Measurements from ENCODE around the gene VPS13D. TPM values are rescaled to one million over a fixed set of nuclear protein-coding genes. Genes with fewer than 3 reads are reported as not detected.

VPS13D gene
- total and polyA plus RNA-seq, 10 of the 15 experiments (the other 5 are each of a cell fraction or from before 2014, with no cell fraction given) = 1.4 to 16.9 (median 8.5) TPM

DNA sequence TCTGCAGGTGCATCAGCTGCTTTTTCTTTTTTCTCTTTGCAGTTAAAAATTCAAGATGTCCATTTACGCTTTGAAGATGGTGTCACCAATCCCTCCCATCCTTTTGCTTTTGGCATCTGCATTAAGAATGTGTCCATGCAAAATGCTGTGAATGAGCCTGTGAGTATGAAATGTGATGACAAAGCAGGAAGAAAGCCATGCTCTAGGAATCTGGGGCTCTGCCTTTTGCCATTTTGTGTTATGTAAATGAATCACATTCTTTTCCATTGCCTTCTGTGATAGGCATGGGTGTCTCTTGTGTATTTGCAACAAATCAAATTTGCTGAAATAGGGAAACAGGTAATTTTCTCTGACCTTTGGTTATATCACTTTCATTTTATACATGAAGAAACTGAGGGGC is 19.4 kb downstream of the VPS13D start (continued):
- TF ChIP-seq, protein P1, sequence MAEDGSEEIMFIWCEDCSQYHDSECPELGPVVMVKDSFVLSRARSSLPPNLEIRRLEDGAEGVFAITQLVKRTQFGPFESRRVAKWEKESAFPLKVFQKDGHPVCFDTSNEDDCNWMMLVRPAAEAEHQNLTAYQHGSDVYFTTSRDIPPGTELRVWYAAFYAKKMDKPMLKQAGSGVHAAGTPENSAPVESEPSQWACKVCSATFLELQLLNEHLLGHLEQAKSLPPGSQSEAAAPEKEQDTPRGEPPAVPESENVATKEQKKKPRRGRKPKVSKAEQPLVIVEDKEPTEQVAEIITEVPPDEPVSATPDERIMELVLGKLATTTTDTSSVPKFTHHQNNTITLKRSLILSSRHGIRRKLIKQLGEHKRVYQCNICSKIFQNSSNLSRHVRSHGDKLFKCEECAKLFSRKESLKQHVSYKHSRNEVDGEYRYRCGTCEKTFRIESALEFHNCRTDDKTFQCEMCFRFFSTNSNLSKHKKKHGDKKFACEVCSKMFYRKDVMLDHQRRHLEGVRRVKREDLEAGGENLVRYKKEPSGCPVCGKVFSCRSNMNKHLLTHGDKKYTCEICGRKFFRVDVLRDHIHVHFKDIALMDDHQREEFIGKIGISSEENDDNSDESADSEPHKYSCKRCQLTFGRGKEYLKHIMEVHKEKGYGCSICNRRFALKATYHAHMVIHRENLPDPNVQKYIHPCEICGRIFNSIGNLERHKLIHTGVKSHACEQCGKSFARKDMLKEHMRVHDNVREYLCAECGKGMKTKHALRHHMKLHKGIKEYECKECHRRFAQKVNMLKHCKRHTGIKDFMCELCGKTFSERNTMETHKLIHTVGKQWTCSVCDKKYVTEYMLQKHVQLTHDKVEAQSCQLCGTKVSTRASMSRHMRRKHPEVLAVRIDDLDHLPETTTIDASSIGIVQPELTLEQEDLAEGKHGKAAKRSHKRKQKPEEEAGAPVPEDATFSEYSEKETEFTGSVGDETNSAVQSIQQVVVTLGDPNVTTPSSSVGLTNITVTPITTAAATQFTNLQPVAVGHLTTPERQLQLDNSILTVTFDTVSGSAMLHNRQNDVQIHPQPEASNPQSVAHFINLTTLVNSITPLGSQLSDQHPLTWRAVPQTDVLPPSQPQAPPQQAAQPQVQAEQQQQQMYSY (CRISPR knock-in tag; IDR thresholded peaks at IDR 0.05) = no peak
- TF ChIP-seq ZNF24 (IDR thresholded peaks at IDR 0.05) (no peak), MEF2B (IDR thresholded peaks at IDR 0.05; ENCODE audit: partially characterized antibody, poor library complexity, severe bottlenecking) (no peak), POLR2A (IDR thresholded peaks at IDR 0.05; ENCODE audit: low read depth, low read length) (no peak), KAT2A (conservative IDR thresholded peaks at IDR 0.05; ENCODE audit: control insufficient read depth, low read depth, low read length) (no peak), RAD51 (IDR thresholded peaks at IDR 0.05) (no peak), STAT1 (conservative IDR thresholded peaks at IDR 0.05) (no peak)
- TF ChIP-seq, protein P2, sequence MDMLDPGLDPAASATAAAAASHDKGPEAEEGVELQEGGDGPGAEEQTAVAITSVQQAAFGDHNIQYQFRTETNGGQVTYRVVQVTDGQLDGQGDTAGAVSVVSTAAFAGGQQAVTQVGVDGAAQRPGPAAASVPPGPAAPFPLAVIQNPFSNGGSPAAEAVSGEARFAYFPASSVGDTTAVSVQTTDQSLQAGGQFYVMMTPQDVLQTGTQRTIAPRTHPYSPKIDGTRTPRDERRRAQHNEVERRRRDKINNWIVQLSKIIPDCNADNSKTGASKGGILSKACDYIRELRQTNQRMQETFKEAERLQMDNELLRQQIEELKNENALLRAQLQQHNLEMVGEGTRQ (IDR thresholded peaks at IDR 0.05; ENCODE audit: borderline replicate concordance, low read depth, low read length) = no peak
- TF ChIP-seq, protein P3, sequence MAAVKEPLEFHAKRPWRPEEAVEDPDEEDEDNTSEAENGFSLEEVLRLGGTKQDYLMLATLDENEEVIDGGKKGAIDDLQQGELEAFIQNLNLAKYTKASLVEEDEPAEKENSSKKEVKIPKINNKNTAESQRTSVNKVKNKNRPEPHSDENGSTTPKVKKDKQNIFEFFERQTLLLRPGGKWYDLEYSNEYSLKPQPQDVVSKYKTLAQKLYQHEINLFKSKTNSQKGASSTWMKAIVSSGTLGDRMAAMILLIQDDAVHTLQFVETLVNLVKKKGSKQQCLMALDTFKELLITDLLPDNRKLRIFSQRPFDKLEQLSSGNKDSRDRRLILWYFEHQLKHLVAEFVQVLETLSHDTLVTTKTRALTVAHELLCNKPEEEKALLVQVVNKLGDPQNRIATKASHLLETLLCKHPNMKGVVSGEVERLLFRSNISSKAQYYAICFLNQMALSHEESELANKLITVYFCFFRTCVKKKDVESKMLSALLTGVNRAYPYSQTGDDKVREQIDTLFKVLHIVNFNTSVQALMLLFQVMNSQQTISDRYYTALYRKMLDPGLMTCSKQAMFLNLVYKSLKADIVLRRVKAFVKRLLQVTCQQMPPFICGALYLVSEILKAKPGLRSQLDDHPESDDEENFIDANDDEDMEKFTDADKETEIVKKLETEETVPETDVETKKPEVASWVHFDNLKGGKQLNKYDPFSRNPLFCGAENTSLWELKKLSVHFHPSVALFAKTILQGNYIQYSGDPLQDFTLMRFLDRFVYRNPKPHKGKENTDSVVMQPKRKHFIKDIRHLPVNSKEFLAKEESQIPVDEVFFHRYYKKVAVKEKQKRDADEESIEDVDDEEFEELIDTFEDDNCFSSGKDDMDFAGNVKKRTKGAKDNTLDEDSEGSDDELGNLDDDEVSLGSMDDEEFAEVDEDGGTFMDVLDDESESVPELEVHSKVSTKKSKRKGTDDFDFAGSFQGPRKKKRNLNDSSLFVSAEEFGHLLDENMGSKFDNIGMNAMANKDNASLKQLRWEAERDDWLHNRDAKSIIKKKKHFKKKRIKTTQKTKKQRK (IDR thresholded peaks at IDR 0.05; ENCODE audit: low read depth, low read length) = no peak
